ENCODE data around the gene SH3BGRL3.

Gene SH3BGRL3

GRCh38 chr1:26282401-26282918 lies 2.6 kb downstream of the SH3BGRL3 start:
- Mint-ChIP-seq H3K4me3 (peak overlapping the region; percentile 86), H3K27ac (peak overlapping the region; percentile 94), H3K36me3 (ENCODE audit: low read depth) (peaks cover 79% of the 10 kb centered on the region), H3K9me3 (no peaks in the 10 kb centered on the region), H3K4me1 (ENCODE audit: low read depth) (peaks cover 91% of the 10 kb centered on the region), H3K27me3 (no peaks in the 10 kb centered on the region)
- intact Hi-C loops (cut with micrococcal nuclease) = no loop called here

- H3K4me1 Mint-ChIP-seq (ENCODE audit: low read depth) = peaks cover 91% of the 10 kb centered on the region
Observed at GRCh38 chr1:26283279-26283853, 3.5 kb downstream of the SH3BGRL3 start.

GRCh38 chr1:26283871-26284596 lies 4.1 kb downstream of the SH3BGRL3 start:
- Mint-ChIP-seq H3K4me3 (peak overlapping the region; percentile 51), H3K9me3 (no peaks in the 10 kb centered on the region), H3K36me3 (ENCODE audit: low read depth) (peaks cover 63% of the 10 kb centered on the region), H3K27ac (peak overlapping the region; percentile 94), H3K4me1 (ENCODE audit: low read depth) (peaks cover 91% of the 10 kb centered on the region), H3K27me3 (no peaks in the 10 kb centered on the region)
- intact Hi-C loops (cut with micrococcal nuclease) = no loop called here

More at GRCh38 chr1:26283279-26283853, 3.5 kb downstream of the SH3BGRL3 start:
- peaks cover 70% of the 10 kb centered on the region for H3K36me3 Mint-ChIP-seq (ENCODE audit: low read depth)
- intact Hi-C loops (cut with micrococcal nuclease) = no loop called here
- H3K27me3 Mint-ChIP-seq = no peaks in the 10 kb centered on the region
- H3K4me3 Mint-ChIP-seq = peak overlapping the region; percentile 37
- H3K9me3 Mint-ChIP-seq = no peaks in the 10 kb centered on the region
- peak overlapping the region; percentile 94 for H3K27ac Mint-ChIP-seq

GRCh38 chr1:26284597-26285347 lies 4.9 kb downstream of the SH3BGRL3 start:
- peaks cover 59% of the 10 kb centered on the region for H3K36me3 Mint-ChIP-seq (ENCODE audit: low read depth)
- peaks cover 93% of the 10 kb centered on the region for H3K4me1 Mint-ChIP-seq (ENCODE audit: low read depth)
- no peaks in the 10 kb centered on the region for H3K9me3 Mint-ChIP-seq
- peak overlapping the region; percentile 51 for H3K4me3 Mint-ChIP-seq
- H3K27me3 Mint-ChIP-seq = no peaks in the 10 kb centered on the region
- H3K27ac Mint-ChIP-seq = peak overlapping the region; percentile 94
- intact Hi-C loops (cut with micrococcal nuclease) = loop anchor here (1.0 kb wide), 1 partner anchor 37 kb away; no protein-coding TSS in a partner anchor

- H3K36me3 Mint-ChIP-seq (ENCODE audit: low read depth) = peaks cover 52% of the 10 kb centered on the region
- peak overlapping the region; percentile 33 for H3K4me3 Mint-ChIP-seq
- H3K9me3 Mint-ChIP-seq = no peaks in the 10 kb centered on the region
- peaks cover 99% of the 10 kb centered on the region for H3K4me1 Mint-ChIP-seq (ENCODE audit: low read depth)
- peak overlapping the region; percentile 94 for H3K27ac Mint-ChIP-seq
- intact Hi-C loops (cut with micrococcal nuclease) = loop anchor here (1.0 kb wide), 1 partner anchor 36 kb away; no protein-coding TSS in a partner anchor
- H3K27me3 Mint-ChIP-seq = no peaks in the 10 kb centered on the region
Observed at GRCh38 chr1:26285366-26286063, 5.6 kb downstream of the SH3BGRL3 start.

GRCh38 chr1:26286064-26286416 lies 6.2 kb downstream of the SH3BGRL3 start:
- H3K27me3 Mint-ChIP-seq = no peaks in the 10 kb centered on the region
- intact Hi-C loops (cut with micrococcal nuclease) = no loop called here
- H3K36me3 Mint-ChIP-seq (ENCODE audit: low read depth) = peaks cover 49% of the 10 kb centered on the region
- H3K27ac Mint-ChIP-seq = peak overlapping the region; percentile 94
- H3K4me3 Mint-ChIP-seq = no peak overlapping the region
- peaks cover 99% of the 10 kb centered on the region for H3K4me1 Mint-ChIP-seq (ENCODE audit: low read depth)
- H3K9me3 Mint-ChIP-seq = no peaks in the 10 kb centered on the region

GRCh38 chr1:26287033-26287711 lies 7.3 kb downstream of the SH3BGRL3 start:
- Mint-ChIP-seq H3K4me3 (peak overlapping the region; percentile 50), H3K4me1 (ENCODE audit: low read depth) (peaks cover 99% of the 10 kb centered on the region), H3K9me3 (no peaks in the 10 kb centered on the region), H3K36me3 (ENCODE audit: low read depth) (peaks cover 49% of the 10 kb centered on the region), H3K27ac (peak overlapping the region; percentile 94), H3K27me3 (no peaks in the 10 kb centered on the region)
- intact Hi-C loops (cut with micrococcal nuclease) = loop anchor here (1.0 kb wide), 1 partner anchor 9 kb away; no protein-coding TSS in a partner anchor

- H3K27ac Mint-ChIP-seq = peak overlapping the region; percentile 94
- H3K4me1 Mint-ChIP-seq (ENCODE audit: low read depth) = peaks cover 99% of the 10 kb centered on the region
- no peaks in the 10 kb centered on the region for H3K9me3 Mint-ChIP-seq
- no peaks in the 10 kb centered on the region for H3K27me3 Mint-ChIP-seq
- peaks cover 45% of the 10 kb centered on the region for H3K36me3 Mint-ChIP-seq (ENCODE audit: low read depth)
- H3K4me3 Mint-ChIP-seq = peak overlapping the region; percentile 18
- intact Hi-C loops (cut with micrococcal nuclease) = loop anchor here (1.0 to 2.0 kb wide), 2 partner anchors 10 to 31 kb away; no protein-coding TSS in a partner anchor
Observed at GRCh38 chr1:26287811-26288210, 7.9 kb downstream of the SH3BGRL3 start.

- H3K27me3 Mint-ChIP-seq = no peaks in the 10 kb centered on the region
Observed at GRCh38 chr1:26288311-26288941, 8.5 kb downstream of the SH3BGRL3 start.

GRCh38 chr1:26289158-26290059 lies 9.5 kb downstream of the SH3BGRL3 start:
- peak overlapping the region; percentile 94 for H3K27ac Mint-ChIP-seq
- peaks cover 40% of the 10 kb centered on the region for H3K36me3 Mint-ChIP-seq (ENCODE audit: low read depth)
- no peaks in the 10 kb centered on the region for H3K9me3 Mint-ChIP-seq
- intact Hi-C loops (cut with micrococcal nuclease) = loop anchor here (2.0 kb wide), 1 partner anchor 29 kb away; no protein-coding TSS in a partner anchor
- no peak overlapping the region for H3K4me3 Mint-ChIP-seq
- no peaks in the 10 kb centered on the region for H3K27me3 Mint-ChIP-seq
- H3K4me1 Mint-ChIP-seq (ENCODE audit: low read depth) = peaks cover 88% of the 10 kb centered on the region

More at GRCh38 chr1:26288311-26288941, 8.5 kb downstream of the SH3BGRL3 start:
- Mint-ChIP-seq H3K4me1 (ENCODE audit: low read depth) (peaks cover 98% of the 10 kb centered on the region), H3K4me3 (peak overlapping the region; percentile 18), H3K9me3 (no peaks in the 10 kb centered on the region), H3K27ac (peak overlapping the region; percentile 94), H3K36me3 (ENCODE audit: low read depth) (peaks cover 43% of the 10 kb centered on the region)
- intact Hi-C loops (cut with micrococcal nuclease) = loop anchor here (2.0 kb wide), 1 partner anchor 30 kb away; no protein-coding TSS in a partner anchor

- H3K9me3 Mint-ChIP-seq = no peaks in the 10 kb centered on the region
- H3K4me1 Mint-ChIP-seq (ENCODE audit: low read depth) = peaks cover 79% of the 10 kb centered on the region
- no peaks in the 10 kb centered on the region for H3K27me3 Mint-ChIP-seq
- peaks cover 39% of the 10 kb centered on the region for H3K36me3 Mint-ChIP-seq (ENCODE audit: low read depth)
- peak overlapping the region; percentile 94 for H3K27ac Mint-ChIP-seq
- intact Hi-C loops (cut with micrococcal nuclease) = no loop called here
- H3K4me3 Mint-ChIP-seq = peak overlapping the region; percentile 51
Observed at GRCh38 chr1:26290122-26290881, 10.4 kb downstream of the SH3BGRL3 start.
